BE2C (cell line): ENCODE measurements around the gene TMEM39B.
"Not testable (repeated sequence)": the region's sequence is repeated elsewhere in the genome, so short reads cannot be mapped to it uniquely, and the experiment has no call there.

Experiments used
- DNase-seq: peaks from one replicate; pipeline ENCODE4 v3.0.0-alpha.2; 2020
- H3K27me3 ChIP-seq: fragments of 250-450 bp; sonication (Bioruptor Pico); 2 replicates; pipeline ENCODE4 v1.5.1; 2020; ENCODE audit warnings: mild to moderate bottlenecking
- H3K36me3 ChIP-seq: fragments of 250-450 bp; sonication (Bioruptor Pico); 2 replicates; pipeline ENCODE4 v1.5.1; 2020; ENCODE audit warnings: mild to moderate bottlenecking
- H3K4me1 ChIP-seq: fragments of 250-450 bp; sonication (Bioruptor Pico); 2 replicates; pipeline ENCODE4 v1.5.1; 2020
- H3K4me3 ChIP-seq: 2 replicates; pipeline ENCODE4 v1.5.1; 2011; ENCODE audit warnings: low read depth, low read length
- H3K9me3 ChIP-seq: fragments of 250-450 bp; sonication (Bioruptor Pico); 2 replicates; pipeline ENCODE4 v1.5.1; 2020
- CTCF ChIP-seq: IDR thresholded peaks from 2 replicates; pipeline ENCODE4 v1.5.1; 2012; ENCODE audit warnings: mild to moderate bottlenecking, low read depth, low read length

TMEM39B gene

GRCh38 chr1:32137111-32137510 is 64.4 kb downstream of the TMEM39B start:
- H3K4me1 ChIP-seq: no peaks in the 10 kb centered on the region
- H3K36me3 ChIP-seq: no peaks in the 10 kb centered on the region
- H3K4me3 ChIP-seq: no peak overlapping the region
- H3K27me3 ChIP-seq: no peaks in the 10 kb centered on the region
- no peak for DNase-seq
- TF ChIP-seq CTCF: no peak
- no peaks in the 10 kb centered on the region for H3K9me3 ChIP-seq

- Histone ChIP-seq H3K36me3 (no peaks in the 10 kb centered on the region), H3K27me3 (no peaks in the 10 kb centered on the region), H3K4me3 (no peak overlapping the region), H3K9me3 (no peaks in the 10 kb centered on the region), H3K4me1 (no peaks in the 10 kb centered on the region)
- no peak for DNase-seq
- TF ChIP-seq CTCF: no peak
Observed at GRCh38 chr1:32138965-32139364, 66.2 kb downstream of the TMEM39B start.

- no peak for DNase-seq
- no peak for TF ChIP-seq CTCF
- H3K36me3 ChIP-seq: no peaks in the 10 kb centered on the region
- H3K9me3 ChIP-seq: no peaks in the 10 kb centered on the region
- H3K27me3 ChIP-seq: no peaks in the 10 kb centered on the region
- no peaks in the 10 kb centered on the region for H3K4me1 ChIP-seq
- H3K4me3 ChIP-seq: no peak overlapping the region
Observed at GRCh38 chr1:32142446-32143301, 69.9 kb downstream of the TMEM39B start.

GRCh38 chr1:32143302-32143695 is 70.6 kb downstream of the TMEM39B start:
- not testable (repeated sequence) for H3K36me3 ChIP-seq, DNase-seq, H3K9me3 ChIP-seq, H3K4me1 ChIP-seq, H3K4me3 ChIP-seq, H3K27me3 ChIP-seq

GRCh38 chr1:32144033-32144432 is 71.3 kb downstream of the TMEM39B start:
- Histone ChIP-seq H3K4me1 (no peaks in the 10 kb centered on the region), H3K4me3 (no peak overlapping the region), H3K36me3 (no peaks in the 10 kb centered on the region), H3K27me3 (no peaks in the 10 kb centered on the region), H3K9me3 (no peaks in the 10 kb centered on the region)
- no peak for TF ChIP-seq CTCF
- DNase-seq: no peak

GRCh38 chr1:32147799-32148198 is 75.1 kb downstream of the TMEM39B start:
- H3K36me3 ChIP-seq, DNase-seq: not testable (repeated sequence)

GRCh38 chr1:32150847-32151246 is 78.1 kb downstream of the TMEM39B start:
- no peak for DNase-seq
- H3K4me3 ChIP-seq: no peak overlapping the region
- H3K4me1 ChIP-seq: no peaks in the 10 kb centered on the region
- H3K36me3 ChIP-seq: no peaks in the 10 kb centered on the region
- H3K9me3 ChIP-seq: no peaks in the 10 kb centered on the region
- TF ChIP-seq CTCF: no peak
- H3K27me3 ChIP-seq: no peaks in the 10 kb centered on the region

More at GRCh38 chr1:32147799-32148198, 75.1 kb downstream of the TMEM39B start:
- not testable (repeated sequence) for H3K27me3 ChIP-seq, H3K4me3 ChIP-seq, H3K9me3 ChIP-seq, H3K4me1 ChIP-seq
